Astrocyte (in vitro differentiated cells and primary cell): ENCODE data around the gene ZFP36L1. TPM values are rescaled to one million over a fixed set of nuclear protein-coding genes. Genes with fewer than 3 reads are reported as not detected.

Source experiments
- DNase-seq: peaks from one replicate; pipeline ENCODE4 v3.0.0-alpha.2; 2010; ENCODE audit warnings: low read depth
- FAIRE-seq: peaks from 2 replicates; lab custom pipeline; 2011; peaks lifted over from hg19 to GRCh38; lab: Jason Lieb, UNC
- H2AFZ ChIP-seq: 2 replicates; pipeline ENCODE4 v1.6.0; 2012; ENCODE audit warnings: low read depth, low read length, inconsistent platforms
- H3K27ac ChIP-seq: 2 replicates; pipeline ENCODE4 v1.5.1; 2011; ENCODE audit warnings: low read depth, low read length, inconsistent platforms
- H3K27me3 ChIP-seq: 2 replicates; pipeline ENCODE4 v1.6.0; 2011; ENCODE audit warnings: low read length, inconsistent platforms; ENCODE audit not compliant: insufficient read depth
- H3K36me3 ChIP-seq: 2 replicates; pipeline ENCODE4 v1.5.1; 2011; ENCODE audit warnings: low read length, inconsistent platforms; ENCODE audit not compliant: insufficient read depth
- H3K4me1 ChIP-seq: 2 replicates; pipeline ENCODE4 v1.5.1; 2011; ENCODE audit warnings: low read length, inconsistent platforms; ENCODE audit not compliant: insufficient read depth
- H3K4me2 ChIP-seq: 2 replicates; pipeline ENCODE4 v1.6.0; 2012; ENCODE audit warnings: low read length, inconsistent platforms
- H3K4me3 ChIP-seq: 2 replicates; pipeline ENCODE4 v1.5.1; 2011; ENCODE audit warnings: low read depth, mild to moderate bottlenecking, low read length, inconsistent platforms; ENCODE audit not compliant: insufficient read depth
- H3K79me2 ChIP-seq: 2 replicates; pipeline ENCODE4 v1.6.0; 2012; ENCODE audit warnings: mild to moderate bottlenecking, low read length, inconsistent platforms; ENCODE audit not compliant: insufficient read depth
- H3K9ac ChIP-seq: 2 replicates; pipeline ENCODE4 v1.6.0; 2012; ENCODE audit warnings: mild to moderate bottlenecking, low read length, inconsistent platforms
- H3K9me3 ChIP-seq: 2 replicates; pipeline ENCODE4 v1.5.1; 2012; ENCODE audit warnings: low read depth, mild to moderate bottlenecking, low read length, inconsistent platforms; ENCODE audit not compliant: insufficient read depth
- H4K20me1 ChIP-seq: 2 replicates; pipeline ENCODE4 v1.6.0; 2012; ENCODE audit warnings: low read length, inconsistent platforms; ENCODE audit not compliant: insufficient read depth
- H3K27ac Mint-ChIP-seq: one replicate; pipeline ENCODE4 v1.8.0; 2021; ENCODE audit warnings: mild to moderate bottlenecking, mixed read lengths; ENCODE audit not compliant: unreplicated experiment
- H3K27me3 Mint-ChIP-seq: one replicate; pipeline ENCODE4 v1.8.0; 2021; ENCODE audit warnings: low read depth, mixed read lengths; ENCODE audit not compliant: unreplicated experiment
- H3K36me3 Mint-ChIP-seq: one replicate; pipeline ENCODE4 v1.8.0; 2021; ENCODE audit warnings: low read depth, mixed read lengths; ENCODE audit not compliant: unreplicated experiment
- H3K4me1 Mint-ChIP-seq: one replicate; pipeline ENCODE4 v1.8.0; 2021; ENCODE audit warnings: low read depth, mixed read lengths; ENCODE audit not compliant: unreplicated experiment
- H3K4me3 Mint-ChIP-seq: one replicate; pipeline ENCODE4 v1.8.0; 2021; ENCODE audit warnings: mild to moderate bottlenecking, moderate library complexity, mixed read lengths; ENCODE audit not compliant: unreplicated experiment
- H3K9me3 Mint-ChIP-seq: one replicate; pipeline ENCODE4 v1.8.0; 2021; ENCODE audit warnings: mild to moderate bottlenecking, mixed read lengths; ENCODE audit not compliant: unreplicated experiment
- CTCF ChIP-seq: IDR thresholded peaks from 2 replicates; pipeline ENCODE4 v1.5.1; 2011; ENCODE audit warnings: low read depth, mild to moderate bottlenecking, inconsistent platforms, low read length, moderate library complexity; ENCODE audit not compliant: insufficient read depth
- EZH2 ChIP-seq: IDR thresholded peaks from 2 replicates; pipeline ENCODE4 v1.6.1; 2012; ENCODE audit warnings: mild to moderate bottlenecking, low read length, inconsistent platforms; ENCODE audit not compliant: insufficient read depth
- total RNA-seq: library from RNA; stranded (reverse); gene quantifications from 2 replicates; pipeline ENCODE4 v1.2.1, GENCODE V29; 2021

The ZFP36L1 gene
- total RNA-seq, 1 donor from 2014 or later: 219 TPM

GRCh38 chr14:68834816-68835215, 41.9 kb upstream of the ZFP36L1 start:
- FAIRE-seq (no peak), DNase-seq (no peak)
- peaks cover 22% of the 10 kb centered on the region for H3K9me3 Mint-ChIP-seq
- peaks cover 54% of the 10 kb centered on the region for H3K36me3 Mint-ChIP-seq
- Histone ChIP-seq H4K20me1 (no peaks in the 10 kb centered on the region), H3K36me3 (peaks cover 15% of the 10 kb centered on the region), H3K4me3 (no peak overlapping the region), H3K9me3 (no peaks in the 10 kb centered on the region), H3K27ac (no peak overlapping the region), H3K4me1 (no peaks in the 10 kb centered on the region), H3K27me3 (no peaks in the 10 kb centered on the region), H2AFZ (no peak overlapping the region), H3K79me2 (no peaks in the 10 kb centered on the region), H3K9ac (no peak overlapping the region), H3K4me2 (no peak overlapping the region)
- no peaks in the 10 kb centered on the region for H3K4me1 Mint-ChIP-seq
- no peaks in the 10 kb centered on the region for H3K27me3 Mint-ChIP-seq
- TF ChIP-seq CTCF (no peak), EZH2 (no peak)
- no peak overlapping the region for H3K27ac Mint-ChIP-seq
- H3K4me3 Mint-ChIP-seq: no peak overlapping the region

GRCh38 chr14:68828698-68829097, 35.8 kb upstream of the ZFP36L1 start:
- H3K27me3 Mint-ChIP-seq: no peaks in the 10 kb centered on the region
- no peak for TF ChIP-seq CTCF
- TF ChIP-seq EZH2: no peak
- H3K36me3 Mint-ChIP-seq: peaks cover 14% of the 10 kb centered on the region
- H3K4me3 Mint-ChIP-seq: no peak overlapping the region
- H3K27ac ChIP-seq: no peak overlapping the region
- H3K4me2 ChIP-seq: no peak overlapping the region
- DNase-seq (no peak), FAIRE-seq (no peak)
- no peaks in the 10 kb centered on the region for H3K36me3 ChIP-seq
- no peaks in the 10 kb centered on the region for H3K79me2 ChIP-seq
- no peaks in the 10 kb centered on the region for H3K27me3 ChIP-seq
- no peaks in the 10 kb centered on the region for H3K9me3 Mint-ChIP-seq
- H2AFZ ChIP-seq: no peak overlapping the region
- H3K4me3 ChIP-seq: no peak overlapping the region
- H3K9me3 ChIP-seq: no peaks in the 10 kb centered on the region
- H3K9ac ChIP-seq: no peak overlapping the region
- no peak overlapping the region for H3K27ac Mint-ChIP-seq
- H3K4me1 Mint-ChIP-seq: no peaks in the 10 kb centered on the region
- no peaks in the 10 kb centered on the region for H3K4me1 ChIP-seq
- no peaks in the 10 kb centered on the region for H4K20me1 ChIP-seq

- Histone ChIP-seq H3K4me1 (no peaks in the 10 kb centered on the region), H2AFZ (no peak overlapping the region), H3K27me3 (no peaks in the 10 kb centered on the region), H3K4me2 (no peak overlapping the region), H3K9ac (no peak overlapping the region), H3K79me2 (no peaks in the 10 kb centered on the region), H3K9me3 (no peaks in the 10 kb centered on the region), H4K20me1 (no peaks in the 10 kb centered on the region), H3K36me3 (no peaks in the 10 kb centered on the region), H3K27ac (no peak overlapping the region), H3K4me3 (no peak overlapping the region)
- Mint-ChIP-seq H3K9me3 (no peaks in the 10 kb centered on the region), H3K36me3 (peaks cover 12% of the 10 kb centered on the region), H3K4me3 (no peak overlapping the region), H3K27ac (no peak overlapping the region), H3K4me1 (no peaks in the 10 kb centered on the region), H3K27me3 (no peaks in the 10 kb centered on the region)
- FAIRE-seq (no peak), DNase-seq (no peak)
- no peak for TF ChIP-seq CTCF
- TF ChIP-seq EZH2: no peak
Observed at GRCh38 chr14:68825729-68826128, 32.9 kb upstream of the ZFP36L1 start.
